Measurements from ENCODE around the gene EFNA1. TPM values are rescaled to one million over a fixed set of nuclear protein-coding genes. Genes with fewer than 3 reads are reported as not detected.

The EFNA1 gene
- total and polyA plus RNA-seq, 2 of the 4 experiments (the other 2 are of a cell fraction), result 0.90 to 1.6 TPM

DNA sequence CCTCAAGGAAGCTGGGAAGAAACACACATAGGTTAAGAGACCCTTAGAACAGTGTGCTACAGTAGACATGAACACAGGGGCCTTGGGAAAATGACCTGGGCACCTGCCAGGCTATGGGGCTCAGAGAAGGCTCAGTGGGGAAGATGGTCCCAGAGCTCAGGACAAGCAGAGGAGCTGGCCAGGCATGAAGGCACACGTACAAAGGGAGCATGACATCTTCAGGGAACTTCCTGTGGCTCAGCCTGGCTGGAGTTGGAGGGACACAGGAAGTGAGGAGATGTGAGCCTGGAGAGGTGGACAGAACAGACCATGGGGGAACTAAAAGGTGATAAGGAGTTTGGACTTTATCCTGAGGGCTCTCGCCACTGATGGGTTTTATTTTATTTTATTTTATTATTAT is 4.2 kb downstream of the EFNA1 start:
- 57% methylated on average over 1 of the region's 2 CpGs; no CpG with 5 or more reads in 1 of the 2 experiments for WGBS, 2 experiments (ENCODE audit: extremely low coverage in 2 of 2, insufficient read length in 1 of 2)
- Histone ChIP-seq H3K14ac (replicated peaks; ENCODE audit: low read depth, low read length) (no peak overlapping the region), H3K36me3 (ENCODE audit: control insufficient read depth, insufficient read depth, low read length) (peaks cover 6% of the 10 kb centered on the region), H3K4me1 (ENCODE audit: control insufficient read depth, insufficient read depth, low read length) (peaks cover 23% of the 10 kb centered on the region), H3K56ac (ENCODE audit: extremely low read depth, insufficient read depth, low read length) (no peak overlapping the region), H3K27ac (ENCODE audit: insufficient read depth, low read length) (no peak overlapping the region), H3K27me3 (ENCODE audit: control insufficient read depth, insufficient read depth, low read length) (peaks cover 21% of the 10 kb centered on the region), H3K4ac (ENCODE audit: low read depth, low read length) (no peak overlapping the region), H2AFZ (replicated peaks; ENCODE audit: low read length, poor library complexity) (no peak overlapping the region), H3K79me1 (ENCODE audit: low read depth in 1 of 2, low read length in 2 of 2) (peaks cover 3 to 14% of the 10 kb centered on the region in 2 experiments; a peak in 3 of 4 replicates), H2BK15ac (ENCODE audit: low read depth, low read length) (no peak overlapping the region), H2BK20ac (ENCODE audit: low read depth, low read length) (no peak overlapping the region), H4K91ac (ENCODE audit: insufficient read depth, low read depth, low read length) (no peak overlapping the region), H4K8ac (ENCODE audit: low read depth in 2 of 2, low read length in 2 of 2) (no peak overlapping the region), H3K4me3 (ENCODE audit: insufficient read depth, low read depth, low read length) (no peak overlapping the region), H3K4me2 (ENCODE audit: low read depth, low read length) (no peak overlapping the region), H3K9me3 (ENCODE audit: control insufficient read depth, insufficient read depth, low read length) (no peaks in the 10 kb centered on the region), H4K20me1 (ENCODE audit: insufficient read depth, low read length) (no peaks in the 10 kb centered on the region; the same call in 1 of the 2 replicates), H4K5ac (ENCODE audit: low read depth, low read length) (no peak overlapping the region), H3K18ac (ENCODE audit: low read depth, low read length) (no peak overlapping the region), H2AK5ac (ENCODE audit: low read depth, low read length) (no peak overlapping the region), H3K9me1 (ENCODE audit: insufficient read depth, low read length) (peaks cover 19% of the 10 kb centered on the region; the same call in 1 of the 2 replicates), H3K9ac (ENCODE audit: low read depth, low read length) (no peak overlapping the region), H2BK120ac (ENCODE audit: low read depth, low read length) (no peak overlapping the region), H3K23ac (ENCODE audit: low read depth, low read length) (no peak overlapping the region), H2AK9ac (replicated peaks; ENCODE audit: low read depth, low read length, poor library complexity) (no peak overlapping the region), H2BK5ac (ENCODE audit: low read depth, low read length, poor library complexity, severe bottlenecking) (no peak overlapping the region)
- no peak for ATAC-seq (ENCODE audit: low read depth)
- CTCF ChIA-PET, result no interaction called here
- dilution Hi-C loops (cut with HindIII; ENCODE audit: low sequenced_read_pairs, unreplicated experiment), result no loop called here
- POLR2A ChIA-PET (ENCODE audit: unreplicated experiment), result no interaction called here
- in situ Hi-C loops (cut with MboI; ENCODE audit: low sequenced_read_pairs), result no loop called here
- TF ChIP-seq CHD1 (IDR thresholded peaks at IDR 0.05; ENCODE audit: low read depth, low read length) (no peak), POLR2A (IDR thresholded peaks at IDR 0.05; ENCODE audit: low read depth, low read length) (no peak), NFE2L2 (IDR thresholded peaks at IDR 0.05; ENCODE audit: low read depth, low read length) (no peak), BHLHE40 (IDR thresholded peaks at IDR 0.05; ENCODE audit: low read depth, low read length) (no peak), RAD21 (IDR thresholded peaks at IDR 0.05; ENCODE audit: low read length) (no peak), SMC3 (IDR thresholded peaks at IDR 0.05; ENCODE audit: low read depth, low read length) (no peak), MAZ (IDR thresholded peaks at IDR 0.05; ENCODE audit: borderline replicate concordance, low read depth, low read length) (no peak), FOS (IDR thresholded peaks at IDR 0.05; ENCODE audit: low read depth, low read length) (no peak), RCOR1 (IDR thresholded peaks at IDR 0.05; ENCODE audit: insufficient replicate concordance, low read length) (no peak), CTCF (conservative IDR thresholded peaks at IDR 0.05; ENCODE audit: low read depth, low read length) (no peak)
- TF ChIP-seq, protein P1, sequence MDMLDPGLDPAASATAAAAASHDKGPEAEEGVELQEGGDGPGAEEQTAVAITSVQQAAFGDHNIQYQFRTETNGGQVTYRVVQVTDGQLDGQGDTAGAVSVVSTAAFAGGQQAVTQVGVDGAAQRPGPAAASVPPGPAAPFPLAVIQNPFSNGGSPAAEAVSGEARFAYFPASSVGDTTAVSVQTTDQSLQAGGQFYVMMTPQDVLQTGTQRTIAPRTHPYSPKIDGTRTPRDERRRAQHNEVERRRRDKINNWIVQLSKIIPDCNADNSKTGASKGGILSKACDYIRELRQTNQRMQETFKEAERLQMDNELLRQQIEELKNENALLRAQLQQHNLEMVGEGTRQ (IDR thresholded peaks at IDR 0.05; ENCODE audit: low read depth, low read length), result no peak
- TF ChIP-seq, protein P2, sequence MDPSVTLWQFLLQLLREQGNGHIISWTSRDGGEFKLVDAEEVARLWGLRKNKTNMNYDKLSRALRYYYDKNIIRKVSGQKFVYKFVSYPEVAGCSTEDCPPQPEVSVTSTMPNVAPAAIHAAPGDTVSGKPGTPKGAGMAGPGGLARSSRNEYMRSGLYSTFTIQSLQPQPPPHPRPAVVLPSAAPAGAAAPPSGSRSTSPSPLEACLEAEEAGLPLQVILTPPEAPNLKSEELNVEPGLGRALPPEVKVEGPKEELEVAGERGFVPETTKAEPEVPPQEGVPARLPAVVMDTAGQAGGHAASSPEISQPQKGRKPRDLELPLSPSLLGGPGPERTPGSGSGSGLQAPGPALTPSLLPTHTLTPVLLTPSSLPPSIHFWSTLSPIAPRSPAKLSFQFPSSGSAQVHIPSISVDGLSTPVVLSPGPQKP (IDR thresholded peaks at IDR 0.05; ENCODE audit: borderline replicate concordance, low read depth, low read length), result no peak
- BruUV-seq (replicated peaks), result no TSS peak
- intact Hi-C loops (cut with micrococcal nuclease), result no loop called here
- no peak for DNase-seq
